Measurements from ENCODE around the gene MAPK7.

GRCh38 chr17:19335951-19336631 lies 42.2 kb upstream of the MAPK7 start:
- TF ChIP-seq CTCF (IDR thresholded peaks at IDR 0.05; ENCODE audit: low read depth, low read length), result no peak
- TF ChIP-seq POLR2A (IDR thresholded peaks at IDR 0.05; ENCODE audit: extremely low read depth, insufficient read length), result no peak
- TF ChIP-seq MYC (IDR thresholded peaks at IDR 0.05; ENCODE audit: low read depth, low read length), result no peak

Measured in NB4 (cell line).